Trophoblast cell (in vitro differentiated cells and primary cell): ENCODE data around the gene TCP11L2.
"Not testable (repeated sequence)": the region's sequence is repeated elsewhere in the genome, so short reads cannot be mapped to it uniquely, and the experiment has no call there.

Experiments used
- DNase-seq, 2 donors: peaks; one replicate each; pipeline ENCODE4 v3.0.0-alpha.2; 2016
- H2AFZ ChIP-seq: 2 replicates; pipeline ENCODE4 v1.6.1; 2013; ENCODE audit warnings: low read length, moderate library complexity, mild to moderate bottlenecking; ENCODE audit not compliant: insufficient read depth, poor library complexity
- H2AK5ac ChIP-seq: 2 replicates; pipeline ENCODE4 v1.6.1; 2013; ENCODE audit warnings: mild to moderate bottlenecking, low read length
- H2BK120ac ChIP-seq: 2 replicates; pipeline ENCODE4 v1.6.1; 2013; ENCODE audit warnings: low read length, mild to moderate bottlenecking, moderate library complexity; ENCODE audit not compliant: insufficient read depth, poor library complexity
- H2BK12ac ChIP-seq: 2 replicates; pipeline ENCODE4 v1.6.1; 2013; ENCODE audit warnings: mild to moderate bottlenecking, low read length, moderate library complexity
- H2BK5ac ChIP-seq: 2 replicates; pipeline ENCODE4 v1.6.1; 2013; ENCODE audit warnings: low read length, low read depth, moderate library complexity, mild to moderate bottlenecking; ENCODE audit not compliant: poor library complexity
- H3K14ac ChIP-seq: 2 replicates; pipeline ENCODE4 v1.6.1; 2013; ENCODE audit warnings: mild to moderate bottlenecking, low read length
- H3K18ac ChIP-seq: 2 replicates; pipeline ENCODE4 v1.6.1; 2013; ENCODE audit warnings: mild to moderate bottlenecking, low read length
- H3K23ac ChIP-seq: 2 replicates; pipeline ENCODE4 v1.6.1; 2013; ENCODE audit warnings: low read length
- H3K27ac ChIP-seq: 2 replicates; pipeline ENCODE4 v1.5.1; 2013; ENCODE audit warnings: low read depth, mild to moderate bottlenecking, inconsistent platforms, low read length, moderate library complexity
- H3K27me3 ChIP-seq: 2 replicates; pipeline ENCODE4 v1.6.1; 2013; ENCODE audit warnings: inconsistent platforms, mild to moderate bottlenecking, low read length, moderate library complexity; ENCODE audit not compliant: insufficient read depth
- H3K36me3 ChIP-seq, 2 experiments: 1 replicate in 1 of 2; 2 replicates in 1 of 2; pipeline ENCODE4 v1.6.1; 2013; ENCODE audit warnings: low read length in 2 of 2, mild to moderate bottlenecking in 2 of 2, moderate library complexity in 1 of 2; ENCODE audit not compliant: insufficient read depth in 2 of 2, control insufficient read depth in 1 of 2
- H3K4ac ChIP-seq: 2 replicates; pipeline ENCODE4 v1.6.1; 2013; ENCODE audit warnings: low read depth, mild to moderate bottlenecking, low read length, moderate library complexity
- H3K4me1 ChIP-seq, 2 experiments: 1 replicate in 1 of 2; 2 replicates in 1 of 2; pipeline ENCODE4 v1.6.1; 2013; ENCODE audit warnings: low read length in 2 of 2, mild to moderate bottlenecking in 2 of 2, moderate library complexity in 1 of 2; ENCODE audit not compliant: insufficient read depth in 2 of 2, control insufficient read depth in 1 of 2
- H3K4me2 ChIP-seq: 2 replicates; pipeline ENCODE4 v1.6.1; 2013; ENCODE audit warnings: inconsistent platforms, mild to moderate bottlenecking, low read length, moderate library complexity
- H3K4me3 ChIP-seq: 2 replicates; pipeline ENCODE4 v1.5.1; 2013; ENCODE audit warnings: mild to moderate bottlenecking, low read depth, low read length, inconsistent platforms
- H3K79me1 ChIP-seq: one replicate; pipeline ENCODE4 v1.6.1; 2013; ENCODE audit warnings: low read length
- H3K79me2 ChIP-seq: 2 replicates; pipeline ENCODE4 v1.6.1; 2013; ENCODE audit warnings: low read length, mild to moderate bottlenecking; ENCODE audit not compliant: control insufficient read depth, insufficient read depth, poor library complexity
- H3K9ac ChIP-seq: 2 replicates; pipeline ENCODE4 v1.6.1; 2013; ENCODE audit warnings: mild to moderate bottlenecking, low read length
- H3K9me3 ChIP-seq: 2 replicates; pipeline ENCODE4 v1.6.1; 2013; ENCODE audit warnings: low read depth, mild to moderate bottlenecking, control low read depth, inconsistent platforms, low read length; ENCODE audit not compliant: insufficient read depth
- H4K12ac ChIP-seq: 2 replicates; pipeline ENCODE4 v1.6.1; 2013; ENCODE audit warnings: low read depth, mild to moderate bottlenecking, low read length, moderate library complexity
- H4K8ac ChIP-seq: 2 replicates; pipeline ENCODE4 v1.6.1; 2013; ENCODE audit warnings: low read depth, mild to moderate bottlenecking, low read length, moderate library complexity
- H4K91ac ChIP-seq: one replicate; pipeline ENCODE4 v1.6.1; 2013; ENCODE audit warnings: low read depth, mild to moderate bottlenecking, low read length, moderate library complexity
- WGBS: extraction: QIAGEN DNeasy Blood & Tissue Kit; methylation state at CpG from one replicate; pipeline ENCODE4 v1.1.7; 2013; ENCODE audit warnings: missing lambda C conversion rate; ENCODE audit not compliant: insufficient read length, insufficient coverage; ENCODE audit errors: extremely low coverage; 5-methylcytosine and 5-hydroxymethylcytosine counted together

TCP11L2 gene

GRCh38 chr12:106369624-106370346, 67.3 kb downstream of the TCP11L2 start:
- Histone ChIP-seq H3K14ac (no peak overlapping the region), H4K91ac (no peak overlapping the region), H4K12ac (no peak overlapping the region), H3K27ac (no peak overlapping the region), H3K9me3 (no peaks in the 10 kb centered on the region), H3K4me3 (no peak overlapping the region), H4K8ac (no peak overlapping the region), H2BK12ac (no peak overlapping the region), H3K9ac (no peak overlapping the region), H3K79me2 (no peaks in the 10 kb centered on the region), H2BK120ac (no peak overlapping the region), H3K4me2 (no peak overlapping the region), H2AFZ (no peak overlapping the region), H3K79me1 (no peaks in the 10 kb centered on the region), H3K36me3 (peaks cover 0 to 2% of the 10 kb centered on the region in 2 experiments), H3K23ac (no peak overlapping the region), H3K18ac (no peak overlapping the region), H2BK5ac (no peak overlapping the region), H2AK5ac (no peak overlapping the region), H3K27me3 (no peaks in the 10 kb centered on the region), H3K4ac (no peak overlapping the region), H3K4me1 (peaks cover 0 to 3% of the 10 kb centered on the region in 2 experiments)
- DNase-seq: peak; percentile 82 to 95
- no CpG with 5 or more reads among the region's 6 CpGs for WGBS

- Histone ChIP-seq H3K36me3 (peaks cover 4 to 12% of the 10 kb centered on the region in 2 experiments), H2AFZ (no peak overlapping the region), H3K27me3 (no peaks in the 10 kb centered on the region), H3K4me1 (no peaks in the 10 kb centered on the region), H4K91ac (no peak overlapping the region), H4K8ac (no peak overlapping the region), H3K4me3 (no peak overlapping the region), H3K23ac (no peak overlapping the region), H2BK120ac (no peak overlapping the region), H2AK5ac (no peak overlapping the region), H3K27ac (no peak overlapping the region), H3K14ac (no peak overlapping the region), H3K4ac (no peak overlapping the region), H3K9me3 (peaks cover 2% of the 10 kb centered on the region), H3K79me2 (no peaks in the 10 kb centered on the region), H3K9ac (no peak overlapping the region), H3K18ac (no peak overlapping the region), H3K4me2 (no peak overlapping the region), H3K79me1 (no peaks in the 10 kb centered on the region), H4K12ac (no peak overlapping the region), H2BK5ac (no peak overlapping the region), H2BK12ac (no peak overlapping the region)
- no CpG with 5 or more reads among the region's 4 CpGs for WGBS
- DNase-seq: no peak
Measured at GRCh38 chr12:106378788-106379187, 76.3 kb downstream of the TCP11L2 start.

DNA sequence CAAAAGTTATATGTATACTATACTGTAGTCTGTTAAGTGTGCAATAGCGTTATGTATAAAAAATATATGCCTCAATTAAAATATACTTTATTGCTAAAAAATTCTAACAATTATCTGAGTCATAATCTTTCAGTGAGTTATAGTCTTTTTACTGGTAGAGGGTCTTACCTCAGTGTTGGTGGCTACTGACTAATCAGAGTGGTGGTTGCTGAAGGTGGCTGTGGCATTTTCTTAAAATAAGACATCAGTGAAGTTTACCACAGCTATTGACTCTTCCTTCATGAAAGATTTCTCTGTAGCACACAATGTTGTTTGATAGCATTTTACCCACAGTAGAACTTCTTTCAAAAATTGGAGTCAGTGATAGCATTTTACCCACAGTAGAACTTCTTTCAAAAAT, 78.4 kb downstream of the TCP11L2 start:
- Histone ChIP-seq H3K27me3 (no peaks in the 10 kb centered on the region), H2BK5ac (no peak overlapping the region)

GRCh38 chr12:106381866-106382265, 79.3 kb downstream of the TCP11L2 start:
- not testable (repeated sequence) for H3K9ac ChIP-seq, H3K4me1 ChIP-seq, H3K4ac ChIP-seq, H2AFZ ChIP-seq, H3K23ac ChIP-seq, H3K27ac ChIP-seq, DNase-seq, H3K18ac ChIP-seq, H2BK5ac ChIP-seq, H3K27me3 ChIP-seq, H3K4me2 ChIP-seq, H2BK12ac ChIP-seq, H3K79me1 ChIP-seq, H3K79me2 ChIP-seq, H3K4me3 ChIP-seq, H4K12ac ChIP-seq, H3K9me3 ChIP-seq, H2AK5ac ChIP-seq, H4K8ac ChIP-seq, H2BK120ac ChIP-seq, H3K14ac ChIP-seq, H4K91ac ChIP-seq
- peaks cover 4 to 11% of the 10 kb centered on the region in 2 experiments for H3K36me3 ChIP-seq
- no CpG with 5 or more reads among the region's 4 CpGs for WGBS

More for the DNA sequence above, 78.4 kb downstream of the TCP11L2 start:
- Histone ChIP-seq H3K18ac (no peak overlapping the region), H3K36me3 (peaks cover 4 to 14% of the 10 kb centered on the region in 2 experiments), H2AFZ (no peak overlapping the region), H3K79me2 (no peaks in the 10 kb centered on the region), H3K27ac (no peak overlapping the region), H3K4me2 (no peak overlapping the region), H3K79me1 (no peaks in the 10 kb centered on the region), H4K91ac (no peak overlapping the region), H3K4me3 (no peak overlapping the region), H3K23ac (no peak overlapping the region), H3K4me1 (no peaks in the 10 kb centered on the region), H3K9me3 (peaks cover 2% of the 10 kb centered on the region), H3K14ac (no peak overlapping the region), H3K9ac (no peak overlapping the region), H4K12ac (no peak overlapping the region), H3K4ac (no peak overlapping the region), H2BK120ac (no peak overlapping the region), H2BK12ac (no peak overlapping the region), H2AK5ac (no peak overlapping the region), H4K8ac (no peak overlapping the region)
- WGBS: no CpG with 5 or more reads among the region's 1 CpG
- no peak for DNase-seq
